ENCODE measurements around the gene TENM4.

TENM4 gene

DNA sequence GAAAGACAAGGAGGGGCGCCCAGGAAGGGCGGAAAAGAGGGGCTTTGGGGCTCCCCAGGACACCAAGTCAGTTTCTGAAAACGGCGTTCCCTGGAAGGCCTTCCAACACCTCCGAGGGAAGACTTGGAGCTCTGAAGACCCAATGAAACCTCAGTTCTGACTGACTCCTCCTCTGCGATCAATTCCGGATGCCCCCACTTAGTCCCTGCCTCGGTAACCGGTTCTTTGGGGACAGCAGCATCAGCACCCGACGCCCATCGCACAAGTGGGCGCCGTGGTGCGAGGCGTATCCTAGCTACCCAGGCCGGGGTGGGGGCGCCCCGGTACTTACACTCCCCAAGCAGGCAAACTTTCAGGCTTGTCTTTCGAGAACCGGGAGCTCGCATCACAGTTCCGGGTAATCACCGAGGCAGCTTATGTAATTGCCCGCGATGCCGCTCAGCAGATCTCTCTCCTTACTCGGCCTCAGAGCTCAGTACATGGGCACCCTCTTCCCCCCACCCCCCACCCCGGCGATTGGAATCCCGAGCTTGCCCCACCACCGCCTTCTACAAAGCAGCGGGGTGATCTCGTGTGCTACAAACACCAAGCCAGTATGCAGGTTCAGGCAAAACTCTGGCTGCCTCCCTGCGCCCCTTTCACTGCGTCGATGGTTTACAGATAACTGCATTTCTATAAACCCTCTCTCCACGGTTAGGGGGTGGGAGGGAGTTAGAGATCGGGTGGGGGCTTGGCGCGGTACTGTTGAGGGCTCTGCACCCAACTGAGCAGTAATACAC, 2.0 kb downstream of the TENM4 start:
- TF ChIP-seq, protein P1, sequence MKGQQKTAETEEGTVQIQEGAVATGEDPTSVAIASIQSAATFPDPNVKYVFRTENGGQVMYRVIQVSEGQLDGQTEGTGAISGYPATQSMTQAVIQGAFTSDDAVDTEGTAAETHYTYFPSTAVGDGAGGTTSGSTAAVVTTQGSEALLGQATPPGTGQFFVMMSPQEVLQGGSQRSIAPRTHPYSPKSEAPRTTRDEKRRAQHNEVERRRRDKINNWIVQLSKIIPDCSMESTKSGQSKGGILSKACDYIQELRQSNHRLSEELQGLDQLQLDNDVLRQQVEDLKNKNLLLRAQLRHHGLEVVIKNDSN (IDR thresholded peaks at IDR 0.05) = no peak
- no peak for TF ChIP-seq CEBPB (IDR thresholded peaks at IDR 0.05)
- TF ChIP-seq RAD21 (IDR thresholded peaks at IDR 0.05; ENCODE audit: low read depth) = no peak
- TF ChIP-seq EP300 (IDR thresholded peaks at IDR 0.05; ENCODE audit: borderline replicate concordance) = no peak

DNA sequence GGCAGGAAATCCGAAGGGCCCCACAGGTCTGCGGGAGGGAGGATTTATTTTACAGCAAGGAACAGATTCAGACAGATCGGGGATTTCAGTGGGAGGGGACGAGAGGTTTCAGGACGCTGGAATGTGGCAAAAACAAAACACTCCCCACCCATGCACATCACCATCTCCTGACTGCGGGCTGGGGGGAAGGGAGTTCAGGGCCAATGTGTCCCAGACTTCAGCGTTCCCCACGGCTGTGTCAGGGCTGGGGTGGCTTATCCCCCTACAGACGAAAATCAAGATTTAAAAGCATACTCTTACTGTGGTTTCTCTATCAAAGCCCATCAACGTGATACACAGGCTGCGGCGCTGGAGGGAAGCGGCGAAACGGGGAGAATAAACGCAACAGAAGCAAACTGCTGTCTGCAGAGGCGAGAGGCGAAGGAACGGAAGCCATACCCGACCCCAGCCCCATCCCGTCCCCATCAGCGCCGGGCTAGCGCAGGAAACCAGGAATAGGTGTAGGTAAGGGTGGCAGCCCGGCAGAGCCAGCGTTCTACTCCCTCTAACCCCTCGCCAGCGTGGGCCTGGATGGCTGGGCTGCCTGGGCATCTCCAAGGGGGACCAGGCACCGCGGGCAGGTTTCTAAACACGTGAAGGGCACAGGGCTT, 2.7 kb downstream of the TENM4 start:
- TF ChIP-seq FOXM1 (IDR thresholded peaks at IDR 0.05; ENCODE audit: borderline replicate concordance, low read depth) = no peak
- TF ChIP-seq RAD21 (IDR thresholded peaks at IDR 0.05; ENCODE audit: low read depth) = no peak
- TF ChIP-seq, protein P1 (IDR thresholded peaks at IDR 0.05) = no peak
- no peak for TF ChIP-seq MAX (IDR thresholded peaks at IDR 0.05)
- no peak for TF ChIP-seq TEAD4 (IDR thresholded peaks at IDR 0.05)
- no peak for TF ChIP-seq EGR1 (IDR thresholded peaks at IDR 0.05)
- TF ChIP-seq EP300 (IDR thresholded peaks at IDR 0.05; ENCODE audit: borderline replicate concordance) = no peak
- no peak for TF ChIP-seq TAF1 (IDR thresholded peaks at IDR 0.05; ENCODE audit: low read depth)
- TF ChIP-seq YY1 (IDR thresholded peaks at IDR 0.05; ENCODE audit: low read depth) = no peak
- no peak for TF ChIP-seq CREB1 (IDR thresholded peaks at IDR 0.05; ENCODE audit: low read depth)
- no peak for TF ChIP-seq TCF12 (IDR thresholded peaks at IDR 0.05; ENCODE audit: low read depth)
- TF ChIP-seq CEBPB (IDR thresholded peaks at IDR 0.05) = no peak
- TF ChIP-seq ZBTB7A (IDR thresholded peaks at IDR 0.05; ENCODE audit: low read depth) = no peak
- no peak for TF ChIP-seq NFIC (IDR thresholded peaks at IDR 0.05)
- TF ChIP-seq REST (IDR thresholded peaks at IDR 0.05; ENCODE audit: low read depth) = no peak

GRCh38 chr11:79437278-79437980, 3.4 kb downstream of the TENM4 start:
- no peak for TF ChIP-seq CEBPB (IDR thresholded peaks at IDR 0.05)
- TF ChIP-seq TAF1 (IDR thresholded peaks at IDR 0.05; ENCODE audit: low read depth) = no peak
- TF ChIP-seq, protein P1 (IDR thresholded peaks at IDR 0.05) = no peak
- TF ChIP-seq TCF12 (IDR thresholded peaks at IDR 0.05; ENCODE audit: low read depth) = no peak
- TF ChIP-seq ZBTB7A (IDR thresholded peaks at IDR 0.05; ENCODE audit: low read depth) = no peak
- no peak for TF ChIP-seq REST (IDR thresholded peaks at IDR 0.05; ENCODE audit: low read depth)
- no peak for TF ChIP-seq EGR1 (IDR thresholded peaks at IDR 0.05)
- TF ChIP-seq YY1 (IDR thresholded peaks at IDR 0.05; ENCODE audit: low read depth) = no peak
- no peak for TF ChIP-seq MAX (IDR thresholded peaks at IDR 0.05)
- no peak for TF ChIP-seq TEAD4 (IDR thresholded peaks at IDR 0.05)
- no peak for TF ChIP-seq RAD21 (IDR thresholded peaks at IDR 0.05; ENCODE audit: low read depth)

DNA sequence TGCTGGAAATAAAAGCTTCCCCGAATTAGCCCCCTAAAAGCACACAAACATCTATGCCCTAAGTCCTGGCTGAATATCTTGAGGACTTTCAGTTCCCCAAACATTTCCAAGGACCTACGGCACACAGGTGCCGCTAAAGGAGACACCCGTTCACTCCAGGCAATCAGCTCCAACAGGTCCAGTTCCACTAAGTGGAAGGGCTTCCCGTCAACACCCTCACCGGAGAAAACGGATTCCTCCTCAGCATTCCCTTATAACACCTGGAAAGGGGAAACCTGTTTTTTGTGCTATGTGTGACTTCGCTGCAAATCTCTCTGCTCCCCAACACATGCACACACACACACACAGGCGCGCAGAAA, 3.9 kb downstream of the TENM4 start:
- no peak for TF ChIP-seq NFIC (IDR thresholded peaks at IDR 0.05)
- no peak for TF ChIP-seq TEAD4 (IDR thresholded peaks at IDR 0.05)
- no peak for TF ChIP-seq RAD21 (IDR thresholded peaks at IDR 0.05; ENCODE audit: low read depth)
- no peak for TF ChIP-seq CREB1 (IDR thresholded peaks at IDR 0.05; ENCODE audit: low read depth)
- TF ChIP-seq TCF12 (IDR thresholded peaks at IDR 0.05; ENCODE audit: low read depth) = no peak

DNA sequence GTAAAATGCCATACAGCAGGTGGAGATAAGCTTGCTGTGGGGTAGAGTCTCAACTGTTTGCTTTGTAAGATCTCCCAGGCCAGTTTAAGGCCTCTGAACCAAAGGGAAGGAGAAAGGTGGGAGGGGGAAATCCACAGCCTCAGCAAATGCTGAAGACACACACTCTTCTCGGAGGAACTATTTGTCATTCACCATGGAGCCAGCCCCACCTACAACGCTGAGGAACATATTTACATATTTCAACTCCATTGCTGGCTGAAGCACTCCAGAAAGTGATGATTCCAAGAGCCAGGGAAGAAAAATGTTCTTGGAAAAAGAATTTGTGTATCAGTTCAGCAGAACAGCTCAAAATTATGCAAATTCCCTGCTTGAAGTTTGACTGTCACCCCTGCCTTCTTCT, 6.5 kb downstream of the TENM4 start:
- TF ChIP-seq MAX (IDR thresholded peaks at IDR 0.05) (no peak), REST (IDR thresholded peaks at IDR 0.05; ENCODE audit: low read depth) (no peak)

All from Ishikawa (cell line).